ENCODE results near the gene KAZALD1.
A peak's percentile ranks its signal among the peaks of the same experiment; 100 is the strongest.
"Not testable (repeated sequence)": the region's sequence is repeated elsewhere in the genome, so short reads cannot be mapped to it uniquely, and the experiment has no call there.

Gene KAZALD1

DNA sequence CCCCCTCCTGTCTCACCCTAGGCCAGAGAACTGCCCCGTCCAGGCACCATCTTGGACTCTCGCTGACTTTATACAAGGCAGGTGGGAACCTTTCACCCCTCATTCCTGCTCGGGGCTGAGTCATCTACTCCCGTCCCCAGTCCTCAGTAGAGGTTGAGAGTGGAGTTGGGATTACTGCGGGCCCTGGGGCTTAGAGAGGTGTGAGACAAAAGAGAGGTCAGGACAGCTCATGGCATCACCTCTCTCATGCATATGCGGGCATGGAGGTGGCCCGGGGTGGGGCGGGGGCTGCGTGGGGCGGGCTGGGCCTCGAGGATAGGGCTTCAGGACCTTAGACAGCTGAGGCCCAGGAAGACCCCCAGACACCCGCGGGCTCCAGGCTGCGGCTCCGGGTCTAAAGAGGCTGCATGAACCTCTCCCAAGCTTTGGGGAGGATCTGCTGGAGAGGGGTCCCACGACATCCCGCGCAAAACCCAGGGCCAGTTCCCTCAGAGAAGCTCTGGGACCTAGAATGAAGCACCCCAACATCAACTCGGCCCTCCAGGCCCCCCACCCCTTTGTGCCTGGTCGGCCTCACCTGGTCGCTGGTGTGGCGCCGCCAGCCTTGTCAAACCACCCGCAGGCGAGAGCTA, 31.2 kb upstream of the KAZALD1 start:
- no peak for DNase-seq (ENCODE audit: low read depth)

DNA sequence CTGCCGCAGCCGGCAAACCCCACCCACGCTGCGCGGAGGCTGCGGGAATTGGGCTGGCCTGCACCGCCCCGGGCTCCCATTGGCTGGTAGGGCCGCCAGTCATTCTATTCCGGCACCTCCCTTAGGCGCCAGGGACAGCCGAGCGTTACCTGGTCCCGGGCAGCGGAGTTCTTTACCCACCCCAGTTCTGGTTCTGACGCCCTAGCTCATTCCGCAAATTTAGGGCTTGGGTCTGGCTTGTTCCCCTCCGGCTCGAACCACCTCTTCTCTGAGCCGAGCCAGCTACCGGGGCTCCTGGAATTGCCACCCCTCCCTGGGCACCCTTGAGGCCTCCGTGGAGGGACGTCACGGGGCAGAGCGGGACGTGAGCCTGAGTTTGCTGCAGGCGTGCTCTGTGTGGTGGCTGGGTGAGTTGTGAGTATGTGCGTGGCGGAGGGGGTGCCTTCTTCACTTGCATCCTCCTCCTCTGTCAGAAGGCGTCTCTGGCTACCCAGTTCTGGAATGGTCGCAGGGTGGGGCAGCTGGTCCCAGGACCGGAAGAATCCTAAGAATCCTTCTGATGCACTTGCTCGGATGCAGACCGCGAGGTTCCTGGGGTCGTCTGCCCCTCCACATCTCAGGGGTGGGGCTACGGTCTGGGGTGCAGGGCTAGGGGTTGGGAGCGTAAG, 30.5 kb upstream of the KAZALD1 start, which contains the start of the genes PDZD7 and SFXN3:
PDZD7 (minus strand) TSS at position 2 of the 668 bp plus-strand sequence. CDS start 910 bp downstream, outside the sequence.
SFXN3 (plus strand) TSS at position 107 of the 668 bp plus-strand sequence. CDS start 3,461 bp downstream, outside the sequence.
- DNase-seq (ENCODE audit: low read depth) = peak; percentile 91

DNA sequence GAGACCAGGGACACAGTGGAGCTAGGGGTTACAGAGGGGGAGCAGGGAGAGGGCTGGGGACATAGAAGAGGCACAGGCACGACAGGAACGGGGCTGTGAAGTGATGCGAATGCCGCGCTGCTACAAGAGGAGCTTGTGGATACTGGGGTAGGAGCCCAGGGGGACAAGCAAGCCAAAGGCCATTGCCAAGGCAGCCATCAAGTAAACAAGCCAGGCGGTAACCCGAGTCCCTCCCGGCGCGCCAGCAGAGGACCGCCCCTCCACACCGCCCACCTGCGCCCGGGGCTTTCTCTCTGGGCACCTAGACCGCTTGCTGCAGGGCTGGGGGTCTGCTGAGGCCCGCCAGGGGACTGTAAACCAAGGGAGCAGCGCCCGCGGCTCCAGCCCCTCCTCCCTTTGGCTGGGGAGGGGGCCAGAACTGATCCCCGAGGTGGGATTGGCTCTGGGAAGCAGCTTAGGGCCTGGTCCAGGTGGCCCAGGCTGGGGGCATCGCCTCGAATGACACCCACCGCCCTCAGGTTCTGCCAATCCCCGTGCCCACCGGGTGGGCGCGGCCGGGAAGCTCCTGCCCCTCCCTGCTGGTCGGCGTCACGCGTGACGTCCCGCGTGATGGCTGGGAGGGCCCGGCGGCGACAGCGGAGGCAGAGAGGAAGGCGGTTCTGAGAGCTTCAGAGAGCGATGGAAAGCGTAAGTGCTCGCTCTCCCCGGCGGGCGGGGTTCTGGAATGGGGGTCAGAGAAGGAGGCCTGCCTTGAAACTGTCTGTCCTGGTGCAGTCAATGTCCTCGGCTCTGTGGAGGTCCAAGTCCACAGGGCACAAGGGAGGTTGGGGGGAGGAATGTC, 29.8 kb upstream of the KAZALD1 start:
- peak; percentile 60 for DNase-seq (ENCODE audit: low read depth)

DNA sequence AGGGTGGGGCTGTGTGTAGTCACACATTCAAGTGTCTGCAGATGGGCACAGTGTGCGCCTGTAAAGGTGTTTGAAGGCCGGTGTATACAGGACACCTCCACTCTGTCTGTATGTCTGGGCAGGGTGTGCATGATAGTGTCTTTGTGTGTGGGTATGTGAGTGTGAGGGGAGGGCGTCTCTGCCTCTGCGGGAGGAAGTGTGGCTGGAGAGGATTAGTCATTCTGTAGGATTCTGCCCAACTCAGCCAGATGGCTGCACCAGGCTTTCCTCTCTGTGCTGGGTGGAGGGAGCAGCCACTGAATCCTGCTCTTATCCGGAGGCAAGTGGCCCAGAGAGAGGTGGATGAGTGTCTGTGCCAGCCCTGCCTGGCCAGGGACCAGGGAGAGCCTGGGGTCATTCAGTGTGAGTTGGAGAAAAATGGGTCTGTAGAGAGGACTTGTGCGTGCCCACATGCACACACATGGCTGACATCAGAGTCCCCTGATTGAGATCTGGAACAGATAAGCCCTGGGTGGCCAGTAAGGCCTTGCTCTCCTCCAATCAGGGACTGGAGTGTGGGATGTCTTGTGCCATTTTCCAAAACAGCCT, 29.1 kb upstream of the KAZALD1 start:
- peak; percentile 50 for DNase-seq (ENCODE audit: low read depth)

DNA sequence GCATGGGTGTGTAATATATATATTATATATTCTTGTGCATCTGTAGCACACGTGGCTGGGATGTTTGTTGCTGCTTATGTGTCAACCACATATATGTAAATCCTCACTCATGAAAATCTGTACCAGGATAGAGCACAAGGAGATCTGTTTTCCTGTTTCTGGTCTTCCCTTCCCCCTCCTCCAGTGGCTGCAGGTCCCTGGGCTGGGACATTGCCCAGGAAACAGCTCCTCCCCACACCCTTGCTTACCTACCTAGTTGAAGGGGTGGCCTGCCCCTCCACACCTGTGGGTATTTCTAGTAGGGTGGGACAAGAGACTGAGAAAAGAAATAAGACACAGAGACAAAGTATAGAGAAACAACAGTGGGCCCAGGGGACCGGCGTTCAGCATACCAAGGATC, 28.5 kb upstream of the KAZALD1 start:
- no peak for DNase-seq (ENCODE audit: low read depth)

DNA sequence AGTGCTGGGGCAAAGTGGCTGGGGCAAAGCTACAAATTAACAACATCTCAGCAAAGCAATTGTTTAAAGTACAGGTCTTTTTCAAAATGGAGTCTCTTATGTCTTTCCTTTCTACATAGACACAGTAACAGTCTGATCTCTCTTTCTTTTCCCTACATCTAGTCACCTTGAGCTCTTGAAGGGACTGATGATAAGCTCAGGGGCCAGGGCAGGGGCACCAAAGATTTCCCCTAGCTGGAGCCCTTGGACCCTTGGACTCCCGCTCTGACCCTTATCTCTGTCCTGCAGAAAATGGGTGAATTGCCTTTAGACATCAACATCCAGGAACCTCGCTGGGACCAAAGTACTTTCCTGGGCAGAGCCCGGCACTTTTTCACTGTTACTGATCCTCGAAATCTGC, 27.4 kb upstream of the KAZALD1 start:
- not testable (repeated sequence) for DNase-seq (ENCODE audit: low read depth)

DNA sequence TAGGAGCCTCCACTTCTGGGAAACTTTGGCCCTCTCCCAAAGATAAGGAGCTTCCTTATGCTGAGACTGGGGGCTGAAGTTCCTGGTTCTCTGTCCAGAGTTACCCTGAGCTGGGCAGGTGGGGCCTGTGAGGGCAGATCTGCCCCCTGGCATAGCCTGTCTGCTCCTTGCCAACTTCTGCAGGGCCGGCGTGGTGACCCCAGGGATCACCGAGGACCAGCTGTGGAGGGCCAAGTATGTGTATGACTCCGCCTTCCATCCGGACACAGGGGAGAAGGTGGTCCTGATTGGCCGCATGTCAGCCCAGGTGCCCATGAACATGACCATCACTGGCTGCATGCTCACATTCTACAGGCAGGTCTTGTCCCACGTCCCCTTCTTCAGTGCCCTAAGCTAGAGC, 26.5 kb upstream of the KAZALD1 start:
- no peak for DNase-seq (ENCODE audit: low read depth)

DNA sequence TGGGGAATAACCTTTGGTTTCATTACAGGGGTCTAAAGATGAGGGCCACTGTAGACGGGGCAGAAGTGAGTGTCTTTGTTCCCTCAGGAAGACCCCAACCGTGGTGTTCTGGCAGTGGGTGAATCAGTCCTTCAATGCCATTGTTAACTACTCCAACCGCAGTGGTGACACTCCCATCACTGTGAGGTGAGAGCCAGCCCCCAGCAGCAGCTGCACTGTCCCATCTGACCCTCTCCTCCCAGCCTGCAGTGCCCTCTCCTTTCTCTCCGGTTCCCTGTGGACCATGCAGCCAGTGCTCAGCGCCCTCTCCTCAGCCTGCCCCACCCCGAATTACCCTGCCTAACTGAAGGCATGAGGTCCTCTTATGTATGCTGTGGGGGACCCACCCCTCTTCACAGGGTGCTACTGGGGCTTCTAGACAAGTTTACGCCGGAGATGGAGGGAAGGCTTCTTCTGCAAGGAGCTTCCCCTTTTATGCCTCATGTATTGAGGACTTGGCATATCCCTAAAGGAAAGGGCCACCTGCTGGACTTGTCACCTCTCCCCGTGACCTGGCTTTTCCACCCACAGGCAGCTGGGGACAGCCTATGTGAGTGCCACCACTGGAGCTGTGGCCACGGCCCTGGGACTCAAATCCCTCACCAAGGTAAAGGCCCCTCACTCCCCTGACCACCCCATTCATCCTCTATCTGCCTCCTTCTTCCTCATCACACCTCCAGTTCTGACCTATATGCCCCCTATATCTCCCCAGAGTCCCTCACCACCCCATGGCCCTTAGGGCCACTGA, 25.7 kb upstream of the KAZALD1 start:
- DNase-seq (ENCODE audit: low read depth) = no peak

DNA sequence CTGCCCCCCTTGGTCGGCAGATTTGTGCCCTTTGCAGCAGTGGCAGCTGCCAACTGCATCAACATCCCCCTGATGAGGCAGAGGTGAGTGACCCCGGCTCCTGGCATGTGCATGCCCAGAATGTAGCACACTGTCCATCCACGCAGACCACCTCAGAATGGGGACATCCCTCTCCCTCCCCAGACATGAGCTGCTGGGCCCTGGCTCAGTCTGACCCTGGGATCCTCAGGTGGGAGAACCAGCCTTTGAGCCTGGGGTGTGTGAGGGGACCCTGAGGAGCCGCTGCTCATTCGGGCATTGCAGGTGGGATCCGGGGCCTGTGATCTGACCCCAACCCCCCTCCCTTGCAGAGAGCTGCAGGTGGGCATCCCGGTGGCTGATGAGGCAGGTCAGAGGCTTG, 25.1 kb upstream of the KAZALD1 start:
- no peak for DNase-seq (ENCODE audit: low read depth)

DNA sequence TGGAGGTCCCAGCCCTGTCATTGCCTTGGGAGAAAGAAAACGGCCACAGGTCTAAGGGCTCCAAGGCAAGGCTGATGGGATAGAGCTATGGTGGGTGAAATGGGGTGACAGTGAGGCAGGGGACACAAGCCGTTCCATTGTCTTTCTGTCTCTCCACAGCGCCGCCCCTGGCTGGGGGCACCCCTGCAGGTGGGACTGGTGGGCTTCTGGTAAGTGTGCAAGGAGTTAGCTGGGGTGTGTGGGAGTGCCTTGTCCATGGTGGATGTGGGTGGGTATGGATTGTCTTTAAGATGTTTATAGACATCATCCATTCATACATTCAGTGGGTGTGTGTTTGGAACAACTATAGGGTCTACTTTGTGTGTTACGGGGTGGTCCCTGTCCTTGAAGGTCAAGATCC, 23.3 kb upstream of the KAZALD1 start:
- DNase-seq (ENCODE audit: low read depth) = no peak

DNA sequence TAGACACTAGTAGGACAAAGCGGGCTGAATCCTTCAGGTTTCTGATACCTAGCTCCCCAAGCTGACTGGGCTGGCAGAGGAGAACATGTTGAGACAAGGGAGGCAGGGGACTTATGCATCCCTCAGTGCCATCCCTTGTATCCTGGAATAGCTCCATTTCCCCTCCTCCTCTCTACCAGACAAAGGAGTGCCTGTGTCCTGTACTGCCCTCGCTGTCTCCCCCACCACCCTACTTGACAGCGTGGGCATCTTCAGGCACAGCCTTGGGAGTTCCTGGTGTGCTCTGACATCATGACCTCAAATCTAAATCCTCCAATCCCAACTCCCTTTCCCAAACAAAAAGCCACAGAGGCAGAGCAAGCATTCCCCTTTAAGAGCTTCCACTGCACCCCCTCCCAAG, 21.7 kb upstream of the KAZALD1 start:
- no peak for DNase-seq (ENCODE audit: low read depth)

DNA sequence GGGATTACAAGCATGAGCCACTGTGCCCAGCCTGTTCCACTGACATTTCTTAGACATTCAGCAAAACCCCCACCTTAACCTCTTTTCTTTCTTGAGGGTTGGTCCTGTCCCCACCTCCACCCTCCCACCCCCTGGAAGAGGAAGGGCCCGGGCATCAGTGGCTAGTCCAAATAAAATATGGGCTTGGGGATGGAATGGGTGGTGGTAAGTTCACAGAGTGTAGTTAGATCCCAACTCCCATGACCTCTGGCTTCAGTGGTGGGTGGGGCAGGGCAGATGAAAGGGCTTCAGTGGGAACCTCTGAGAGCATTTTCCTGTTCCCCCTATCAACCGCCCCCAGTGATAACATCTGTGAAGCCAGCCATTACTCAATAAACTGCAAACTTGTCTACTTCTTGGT, 20.9 kb upstream of the KAZALD1 start:
- DNase-seq (ENCODE audit: low read depth) = no peak

DNA sequence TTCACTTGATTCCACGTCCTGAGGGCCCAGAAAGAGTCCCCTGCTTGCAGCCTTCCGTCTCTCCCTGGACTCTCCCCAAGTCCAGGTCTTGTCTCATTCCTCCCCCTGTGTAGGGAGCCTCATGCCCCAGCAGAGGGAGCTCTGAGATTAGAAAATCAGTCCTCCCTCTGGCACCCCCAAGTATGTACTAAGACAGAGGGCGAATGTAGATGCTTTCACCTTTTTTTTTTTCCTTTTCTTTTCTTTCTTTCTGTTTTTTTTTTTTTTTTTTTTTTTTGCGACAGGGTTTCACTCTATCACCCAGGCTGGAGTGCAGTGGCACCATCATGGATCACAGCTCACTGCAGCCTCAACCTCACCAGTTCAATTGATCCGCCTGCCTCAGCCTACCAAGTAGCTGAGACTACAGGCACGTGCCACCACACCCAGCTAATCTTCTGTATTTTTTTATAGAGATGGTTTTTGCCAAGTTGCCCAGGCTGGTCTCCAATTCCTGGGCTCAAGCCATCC, 20.5 kb upstream of the KAZALD1 start:
- peak; percentile 69 for DNase-seq (ENCODE audit: low read depth)

DNA sequence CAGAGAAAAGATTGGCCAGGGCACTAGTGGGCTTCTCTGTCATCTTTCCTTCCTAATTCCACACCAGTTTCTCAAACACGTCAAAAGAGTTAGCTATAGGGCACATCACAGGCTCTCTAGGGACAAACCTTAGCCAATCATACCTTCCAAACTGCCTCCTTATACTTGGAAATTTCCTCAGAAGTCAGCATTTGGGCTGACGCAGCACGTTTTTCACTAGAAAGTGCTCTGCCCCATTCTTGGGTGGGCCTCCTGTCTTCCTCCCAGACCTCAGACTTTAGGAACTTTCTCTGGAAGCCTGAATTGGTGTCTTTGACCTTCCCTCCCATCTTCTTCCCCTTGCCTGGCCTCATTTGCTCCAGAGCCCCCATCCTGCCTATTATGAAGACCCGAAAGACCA, 19.7 kb upstream of the KAZALD1 start:
- DNase-seq (ENCODE audit: low read depth) = no peak

DNA sequence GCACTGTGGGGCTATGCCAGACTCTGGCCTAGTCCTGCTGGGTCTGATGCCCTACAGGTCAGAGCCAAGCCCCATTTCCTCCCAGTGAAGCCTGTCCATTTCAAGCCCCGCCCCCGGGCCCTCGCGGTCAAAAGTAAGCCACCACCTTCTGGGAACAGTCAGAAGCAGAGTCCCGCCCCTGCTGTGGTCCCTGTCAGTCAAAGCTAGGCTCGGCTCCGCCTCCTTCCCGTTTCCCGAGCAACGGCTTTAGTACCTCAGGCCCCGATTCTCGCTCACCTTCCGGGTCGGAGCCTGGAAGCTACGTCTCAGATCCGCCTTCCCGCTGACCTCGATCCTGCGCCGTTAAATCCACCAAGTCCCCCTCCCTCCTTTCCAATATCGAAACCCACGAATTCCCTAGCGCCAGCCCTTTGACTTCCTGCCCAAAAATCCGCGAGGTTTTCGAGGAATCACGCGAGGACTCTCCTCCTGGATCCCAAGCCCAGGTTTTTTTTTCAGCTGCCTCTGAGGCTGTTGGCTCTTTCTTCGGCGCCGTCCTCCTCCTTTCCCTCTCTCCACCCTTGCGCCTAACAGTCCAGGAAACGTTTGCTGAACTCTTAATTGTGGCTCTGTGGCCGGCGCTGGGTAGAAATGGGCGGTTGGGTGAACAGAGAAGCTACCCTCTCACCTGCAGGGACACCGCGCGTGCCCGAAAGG, 19.0 kb upstream of the KAZALD1 start:
- DNase-seq (ENCODE audit: low read depth) = peak; percentile 86

DNA sequence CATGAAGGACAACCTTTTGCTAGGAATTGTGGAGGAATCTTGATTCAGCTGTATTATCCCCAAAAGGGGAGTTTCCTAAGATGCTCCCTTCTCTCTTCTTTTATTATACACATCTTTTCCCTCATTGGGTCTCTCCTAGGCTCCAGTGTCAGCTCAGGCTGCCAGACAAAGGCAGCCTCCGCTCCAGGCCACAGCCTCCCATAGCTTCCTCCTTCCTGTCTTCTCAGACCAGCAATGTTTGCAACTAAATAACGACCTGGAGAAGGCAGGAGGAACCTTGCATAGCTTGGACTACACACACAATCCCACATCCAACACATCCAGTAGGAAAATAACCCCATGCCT, 18.5 kb upstream of the KAZALD1 start:
- DNase-seq (ENCODE audit: low read depth) = no peak

DNA sequence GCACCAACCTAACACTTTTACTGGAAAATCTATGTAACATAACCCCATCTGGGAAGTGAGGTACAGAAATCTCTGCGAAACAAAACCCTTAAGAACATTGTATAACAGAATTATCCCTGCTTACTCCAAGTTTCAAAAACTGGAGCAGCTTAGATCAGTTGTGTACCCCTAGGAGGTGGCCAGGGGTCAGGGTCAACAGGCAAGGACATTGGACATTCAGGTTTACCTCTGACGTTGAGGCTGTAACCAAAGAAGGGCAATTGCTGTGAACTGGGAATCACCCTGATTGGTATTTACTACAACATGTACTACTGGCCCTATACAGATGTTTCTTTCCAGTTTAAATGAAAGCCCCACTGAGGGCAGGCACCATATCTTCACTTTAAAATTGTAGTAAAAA, 17.7 kb upstream of the KAZALD1 start:
- no peak for DNase-seq (ENCODE audit: low read depth)

DNA sequence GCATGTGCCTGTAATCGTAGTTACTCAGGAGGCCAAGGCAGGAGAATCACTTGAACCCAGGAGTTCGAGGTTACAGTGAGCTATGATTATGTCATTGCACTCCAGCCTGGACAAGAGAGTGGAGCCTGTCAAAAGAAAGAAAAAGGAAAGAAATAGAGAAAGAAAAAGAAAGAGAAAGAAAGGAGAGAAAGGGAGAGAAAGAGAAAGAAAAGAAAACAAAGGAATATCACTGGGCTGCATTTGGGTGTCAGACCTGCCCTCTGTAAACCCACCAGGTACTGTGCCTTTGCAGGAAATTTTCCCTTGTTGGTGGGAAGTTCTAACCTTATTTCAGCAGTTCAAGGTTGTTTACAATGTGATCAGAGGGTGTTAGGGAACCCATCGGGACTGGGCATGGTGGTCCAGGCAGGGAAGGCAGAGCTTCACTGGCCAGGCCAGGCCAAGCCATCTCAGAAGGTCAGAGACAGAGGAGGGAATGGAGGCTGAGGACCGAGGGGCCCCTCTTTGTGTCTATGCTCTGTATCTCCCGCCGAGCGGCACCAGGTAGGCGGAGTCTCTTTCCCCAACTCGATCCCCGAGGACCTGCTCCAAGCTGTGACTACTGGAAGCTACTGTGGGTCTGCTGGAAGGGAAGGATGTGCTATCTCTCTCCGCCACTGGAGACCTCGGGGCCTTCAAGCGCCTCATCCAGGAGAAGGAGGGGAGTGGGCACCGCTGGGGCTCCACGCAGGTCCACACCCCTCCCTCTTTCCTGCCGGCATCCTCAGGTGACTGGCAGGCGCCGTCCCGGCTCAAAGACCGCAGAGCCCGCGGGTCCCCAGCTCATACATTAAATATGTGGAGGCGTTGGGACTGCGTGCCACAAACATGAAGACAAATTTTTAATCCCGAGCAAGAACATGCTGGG, 15.2 kb upstream of the KAZALD1 start:
- no peak for DNase-seq (ENCODE audit: low read depth)

DNA sequence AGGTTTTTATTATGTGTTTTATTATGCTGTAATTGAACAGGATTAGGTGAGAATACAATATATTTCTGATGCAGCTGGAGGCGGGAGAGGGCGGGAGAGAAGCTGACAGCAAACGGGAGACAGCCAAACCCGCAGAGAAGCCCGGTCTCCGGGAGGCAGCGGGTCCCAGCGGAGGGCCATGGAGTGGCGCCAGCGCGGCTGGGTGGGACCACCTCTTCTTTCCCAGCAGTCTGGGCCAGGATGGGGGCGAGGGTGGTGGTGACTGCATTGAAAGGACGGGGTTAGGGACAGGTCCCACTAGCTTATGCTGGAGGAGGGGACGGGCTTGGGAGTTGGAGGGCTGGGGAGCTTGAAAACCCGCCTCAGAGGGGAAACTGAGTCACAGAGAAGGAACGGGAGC, 14.5 kb upstream of the KAZALD1 start:
- no peak for DNase-seq (ENCODE audit: low read depth)

Measured in activated T-cell treated with anti-CD3 and anti-CD28 coated beads for 24 hours (primary cell).